Aorta (tissue), 5 donors: ENCODE measurements around the gene AQP10. TPM values are rescaled to one million over a fixed set of nuclear protein-coding genes. Genes with fewer than 3 reads are reported as not detected.
"Not testable (repeated sequence)": the region's sequence is repeated elsewhere in the genome, so short reads cannot be mapped to it uniquely, and the experiment has no call there.

Experiments
- ATAC-seq: fragments of 200-7000 bp; cut with Tn5 transposase; one replicate; pipeline ENCODE4 v1.9.1; 2022; ENCODE audit warnings: moderate library complexity; ENCODE audit not compliant: low FRiP score
- DNase-seq, 2 donors: peaks; one replicate each; pipeline ENCODE4 v3.0.0-alpha.2; 2020
- H3K27ac ChIP-seq, 2 donors: one replicate each; pipeline ENCODE4 v1.5.1; 2013; ENCODE audit warnings: low read length in 2 of 2, mild to moderate bottlenecking in 2 of 2, moderate library complexity in 2 of 2, control low read depth in 1 of 2, inconsistent platforms in 1 of 2, low read depth in 1 of 2
- H3K27me3 ChIP-seq, 2 donors: one replicate each; pipeline ENCODE4 v1.6.1; 2013; ENCODE audit warnings: control low read depth in 1 of 2, low read length in 1 of 2, mild to moderate bottlenecking in 1 of 2, moderate library complexity in 1 of 2; ENCODE audit not compliant: insufficient read depth in 2 of 2, control insufficient read depth in 1 of 2
- H3K36me3 ChIP-seq, 2 donors: one replicate each; pipeline ENCODE4 v1.6.1; 2013; ENCODE audit warnings: control low read depth in 1 of 2, low read length in 1 of 2, mild to moderate bottlenecking in 1 of 2; ENCODE audit not compliant: insufficient read depth in 2 of 2, control insufficient read depth in 1 of 2
- H3K4me1 ChIP-seq, 2 donors: one replicate each; pipeline ENCODE4 v1.6.1; 2013; ENCODE audit warnings: low read length in 2 of 2, control low read depth in 1 of 2, mild to moderate bottlenecking in 1 of 2, moderate library complexity in 1 of 2; ENCODE audit not compliant: insufficient read depth in 2 of 2, control insufficient read depth in 1 of 2
- H3K4me3 ChIP-seq, 2 donors: one replicate each; pipeline ENCODE4 v1.5.1; 2013; ENCODE audit warnings: low read length in 2 of 2, control low read depth in 1 of 2, mild to moderate bottlenecking in 1 of 2
- H3K9me3 ChIP-seq: one replicate; pipeline ENCODE4 v1.6.1; 2013; ENCODE audit warnings: mild to moderate bottlenecking, low read length; ENCODE audit not compliant: control insufficient read depth
- WGBS, 2 donors: extraction: QIAGEN DNeasy Blood & Tissue Kit; methylation state at CpG; one replicate each; pipeline ENCODE4 v1.1.7; 2013; 5-methylcytosine and 5-hydroxymethylcytosine counted together
- intact Hi-C, 2 donors: fragments of 100-400 bp; cut with DNase I; formaldehyde crosslinking; loops; one replicate each; pipeline versions ENCODE4 v1.14.2 to v1.15.0; 2022
- long read RNA-seq, 2 donors: library from polyadenylated mRNA; unstranded; transcript quantifications; one replicate each; pipeline ENCODE4 v2.0.0, GENCODE V29; 2020 to 2021
- polyA plus RNA-seq, 2 donors: library from polyadenylated mRNA; stranded (reverse); fragments of 200-250 nt; gene quantifications; one replicate each; pipeline ENCODE4 v1.2.3, GENCODE V29; 2013
- total RNA-seq, 2 donors: library from RNA; stranded (reverse); fragmentation: NEBNext Ultra II Directional; extraction: Animal tissue kit (Norgen Biotek cat#: 25700); gene quantifications; one replicate each; pipeline ENCODE4 v1.2.1, GENCODE V29; 2021
- donor health status: healthy with polysubstance abuse.
- donor health status: Bipolar disorder and iron deficiency.
- donor health status: DM: no; HTN: no; CAD: no.
- donor health status: DM: no; HTN: no; CAD: no.
- donor health status: DM: yes; HTN: yes; CAD: no.

AQP10 gene
- total RNA-seq: under 1 TPM in 1 of 2 donors, not detected in 1; 0.26 TPM
- 10 to 100 TPM in 1 of 2 donors, under 1 TPM in 1; 0.08 to 10.3 TPM for polyA plus RNA-seq
- long read RNA-seq, donor 1: 0 reads
- long read RNA-seq, donor 2: 0 reads

- DNase-seq (no peak), ATAC-seq (no peak)
- H3K9me3 ChIP-seq: no peaks in the 10 kb centered on the region
- no peaks in the 10 kb centered on the region for H3K36me3 ChIP-seq
- intact Hi-C loops: loop anchor here in 1 of 2 donors (5.0 kb wide), 1 partner anchor 44 kb away; no protein-coding TSS in a partner anchor
- H3K4me1 ChIP-seq: no peaks in the 10 kb centered on the region
- WGBS, 2 donors: 29 to 39% methylated on average over 8 to 9 of the region's 9 CpGs
- no peak within 1 kb of the TSS for H3K27ac ChIP-seq
- no peak within 1 kb of the TSS for H3K4me3 ChIP-seq
- H3K27me3 ChIP-seq: no peaks in the 10 kb centered on the region
Measured at GRCh38 chr1:154320882-154321608, at the start of gene AQP10. Gene AQP10 (plus strand): TSS chr1:154321093. CDS start chr1:154321156, 63 bp downstream.

GRCh38 chr1:154272217-154272998, 48.5 kb upstream of the AQP10 start, which contains the start of gene HAX1:
Gene HAX1 (plus strand): TSS chr1:154272629. CDS start chr1:154272724, 95 bp downstream.
- H3K27me3 ChIP-seq: no peaks in the 10 kb centered on the region
- H3K27ac ChIP-seq: peak within 1 kb of the TSS; percentile 57 to 58
- WGBS, 2 donors: 0% methylated on average over 47 of the region's 47 CpGs
- H3K9me3 ChIP-seq: no peaks in the 10 kb centered on the region
- H3K36me3 ChIP-seq: peaks cover 9 to 10% of the 10 kb centered on the region in 2 donors
- ATAC-seq: peak; percentile 97
- peak within 1 kb of the TSS; percentile 74 to 79 for H3K4me3 ChIP-seq
- intact Hi-C loops: loop anchor here in 1 of 2 donors (2.0 to 5.0 kb wide), 5 partner anchors 52 to 475 kb away; partner anchors contain the start of genes RPS27 and UBAP2L
- DNase-seq: peak; percentile 97 to 98
- no peaks in the 10 kb centered on the region for H3K4me1 ChIP-seq

- H3K27me3 ChIP-seq: no peaks in the 10 kb centered on the region
- intact Hi-C loops: loop anchor here in 1 of 2 donors (2.0 to 5.0 kb wide), 5 partner anchors 52 to 476 kb away; partner anchors contain the start of genes RPS27 and UBAP2L
- peaks cover 9 to 10% of the 10 kb centered on the region in 2 donors for H3K36me3 ChIP-seq
- H3K9me3 ChIP-seq: no peaks in the 10 kb centered on the region
- H3K27ac ChIP-seq: peak overlapping the region; percentile 57 to 58
- H3K4me1 ChIP-seq: no peaks in the 10 kb centered on the region
- no peak for ATAC-seq
- WGBS, 2 donors: 45 to 47% methylated on average over 13 of the region's 13 CpGs
- no peak for DNase-seq
- H3K4me3 ChIP-seq: peak overlapping the region; percentile 74 to 79
Measured at GRCh38 chr1:154272999-154273563, 47.8 kb upstream of the AQP10 start.

GRCh38 chr1:154276797-154277196, 44.1 kb upstream of the AQP10 start:
- 90 to 93% methylated on average over 7 of the region's 7 CpGs for WGBS, 2 donors
- no peaks in the 10 kb centered on the region for H3K9me3 ChIP-seq
- ATAC-seq (no peak), DNase-seq (no peak)
- H3K4me1 ChIP-seq: no peaks in the 10 kb centered on the region
- H3K27ac ChIP-seq: no peak overlapping the region
- no peaks in the 10 kb centered on the region for H3K27me3 ChIP-seq
- H3K4me3 ChIP-seq: no peak overlapping the region
- intact Hi-C loops: loop anchor here in 1 of 2 donors (5.0 kb wide), 1 partner anchor 46 kb away; the partner anchor contains the start of gene AQP10
- peaks cover 0 to 4% of the 10 kb centered on the region in 2 donors for H3K36me3 ChIP-seq

- intact Hi-C loops, H3K27ac ChIP-seq, ATAC-seq, H3K27me3 ChIP-seq, H3K4me1 ChIP-seq, H3K9me3 ChIP-seq, H3K4me3 ChIP-seq, DNase-seq, H3K36me3 ChIP-seq: not testable (repeated sequence)
- WGBS, 2 donors: 89 to 90% methylated on average over 13 to 28 of the region's 30 CpGs
Measured at GRCh38 chr1:154287591-154287990, 33.3 kb upstream of the AQP10 start.

- no peaks in the 10 kb centered on the region for H3K36me3 ChIP-seq
- no peak overlapping the region for H3K27ac ChIP-seq
- DNase-seq: no peak
- ATAC-seq: no peak
- no peaks in the 10 kb centered on the region for H3K27me3 ChIP-seq
- H3K4me1 ChIP-seq: no peaks in the 10 kb centered on the region
- no peaks in the 10 kb centered on the region for H3K9me3 ChIP-seq
- H3K4me3 ChIP-seq: no peak overlapping the region
- WGBS, 2 donors: 47 to 57% methylated on average over 3 of the region's 3 CpGs
- intact Hi-C loops: no loop called here
Measured at GRCh38 chr1:154288661-154289060, 32.2 kb upstream of the AQP10 start.

GRCh38 chr1:154290921-154291320, 30.0 kb upstream of the AQP10 start:
- ATAC-seq: no peak
- DNase-seq: no peak
- Histone ChIP-seq H3K36me3 (no peaks in the 10 kb centered on the region), H3K27me3 (no peaks in the 10 kb centered on the region), H3K27ac (no peak overlapping the region), H3K4me3 (no peak overlapping the region), H3K9me3 (peaks cover 2% of the 10 kb centered on the region), H3K4me1 (no peaks in the 10 kb centered on the region)
- intact Hi-C loops: no loop called here
- WGBS, 2 donors: 74 to 80% methylated on average over 1 of the region's 1 CpG

GRCh38 chr1:154295408-154296235, 25.3 kb upstream of the AQP10 start:
- 80 to 81% methylated on average over 8 of the region's 8 CpGs for WGBS, 2 donors
- intact Hi-C loops: no loop called here
- Histone ChIP-seq H3K4me1 (no peaks in the 10 kb centered on the region), H3K4me3 (no peak overlapping the region), H3K9me3 (peaks cover 2% of the 10 kb centered on the region), H3K36me3 (no peaks in the 10 kb centered on the region), H3K27me3 (no peaks in the 10 kb centered on the region), H3K27ac (no peak overlapping the region)
- no peak for DNase-seq
- no peak for ATAC-seq
